ENCODE measurements around the gene KCNJ10.

Gene KCNJ10

DNA sequence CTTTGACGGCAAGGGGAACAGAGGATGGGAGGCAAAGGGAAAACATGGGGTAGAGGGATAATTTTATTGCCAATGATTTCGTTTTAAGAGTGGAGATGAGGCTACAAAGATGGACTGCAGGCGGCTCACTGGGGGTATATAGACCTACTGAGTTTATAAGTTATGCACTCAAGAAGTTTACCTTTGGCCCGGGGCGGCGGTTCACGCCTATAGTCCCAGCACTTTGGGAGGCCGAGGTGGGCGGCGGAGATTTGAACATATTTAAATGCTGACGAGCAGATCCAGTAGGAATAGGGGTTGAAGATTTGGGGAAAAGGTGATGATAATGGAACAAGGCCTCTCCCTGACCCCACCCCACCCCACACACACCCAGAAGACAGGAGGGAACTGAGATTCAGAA, 107.8 kb downstream of the KCNJ10 start:
- no peak for DNase-seq (ENCODE audit: low read depth)

DNA sequence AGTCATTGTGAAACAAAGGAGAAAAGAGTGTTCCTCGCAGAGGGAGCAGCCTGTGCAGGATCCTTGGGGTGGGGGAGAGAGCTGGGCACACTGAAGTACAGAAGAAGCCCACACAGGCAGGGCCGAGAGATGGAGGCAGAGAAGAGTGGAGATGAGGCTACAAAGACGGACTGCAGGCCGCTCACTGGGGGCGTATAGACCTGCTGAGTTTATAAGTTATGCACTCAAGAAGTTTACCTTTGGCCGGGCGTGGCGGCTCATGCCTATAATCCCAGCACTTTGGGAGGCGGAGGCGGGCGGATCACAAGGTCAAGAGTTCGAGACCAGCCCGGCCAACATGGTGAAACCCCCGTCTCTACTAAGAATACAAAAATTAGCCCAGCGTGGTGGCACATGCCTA, 108.3 kb downstream of the KCNJ10 start:
- no peak for DNase-seq (ENCODE audit: low read depth)

DNA sequence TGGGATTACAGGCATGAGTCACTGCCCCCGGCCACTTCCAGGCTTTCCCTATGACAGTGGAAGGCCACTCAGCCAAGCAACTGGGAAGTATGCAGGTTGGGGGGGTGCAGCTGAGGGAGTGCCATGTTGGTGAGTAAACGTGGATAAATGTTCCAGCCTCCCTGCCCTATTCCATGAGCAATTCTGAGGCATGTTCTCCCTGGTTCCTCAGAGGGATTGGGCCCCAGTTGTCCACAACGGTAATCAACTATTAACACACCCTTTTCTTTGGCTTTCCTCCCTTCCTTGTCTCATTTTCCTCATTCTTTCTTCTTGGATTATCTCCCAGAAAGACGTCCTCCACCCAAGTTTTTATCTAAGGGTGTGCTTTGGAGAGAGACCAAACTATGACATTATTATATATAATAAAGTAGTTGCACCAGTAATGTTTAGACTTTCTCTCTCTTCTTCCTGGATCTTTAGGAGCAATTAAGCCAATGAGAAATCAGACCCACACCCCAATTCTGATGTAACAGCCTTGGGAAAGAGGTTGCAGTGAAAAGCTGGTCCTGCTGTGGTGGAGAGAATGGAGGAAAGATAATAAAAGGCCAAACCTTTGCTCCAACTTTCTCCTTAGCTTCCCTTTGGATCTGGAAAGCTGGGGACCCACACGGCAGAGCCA, 109.1 kb downstream of the KCNJ10 start:
- DNase-seq (ENCODE audit: low read depth): peak; percentile 95

DNA sequence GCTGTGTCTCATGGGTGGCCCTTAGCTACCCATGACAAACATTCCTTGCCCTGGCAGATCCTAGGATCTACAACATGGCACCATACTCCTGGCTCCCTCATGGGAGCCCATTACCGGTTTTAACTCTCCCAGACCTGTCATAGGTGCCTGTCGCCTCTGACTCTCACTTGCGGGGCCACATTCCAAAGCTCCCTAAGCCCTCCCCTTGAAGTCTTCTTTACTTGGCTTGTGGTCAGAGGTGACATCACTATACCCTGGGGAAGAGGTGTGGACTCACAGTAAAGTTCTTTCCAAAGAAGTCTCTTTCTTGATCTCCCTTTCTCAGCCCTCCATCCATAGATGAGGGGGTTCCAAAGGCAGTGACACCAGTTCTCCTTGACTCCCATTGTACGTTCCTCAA, 110.5 kb downstream of the KCNJ10 start:
- no peak for DNase-seq (ENCODE audit: low read depth)

DNA sequence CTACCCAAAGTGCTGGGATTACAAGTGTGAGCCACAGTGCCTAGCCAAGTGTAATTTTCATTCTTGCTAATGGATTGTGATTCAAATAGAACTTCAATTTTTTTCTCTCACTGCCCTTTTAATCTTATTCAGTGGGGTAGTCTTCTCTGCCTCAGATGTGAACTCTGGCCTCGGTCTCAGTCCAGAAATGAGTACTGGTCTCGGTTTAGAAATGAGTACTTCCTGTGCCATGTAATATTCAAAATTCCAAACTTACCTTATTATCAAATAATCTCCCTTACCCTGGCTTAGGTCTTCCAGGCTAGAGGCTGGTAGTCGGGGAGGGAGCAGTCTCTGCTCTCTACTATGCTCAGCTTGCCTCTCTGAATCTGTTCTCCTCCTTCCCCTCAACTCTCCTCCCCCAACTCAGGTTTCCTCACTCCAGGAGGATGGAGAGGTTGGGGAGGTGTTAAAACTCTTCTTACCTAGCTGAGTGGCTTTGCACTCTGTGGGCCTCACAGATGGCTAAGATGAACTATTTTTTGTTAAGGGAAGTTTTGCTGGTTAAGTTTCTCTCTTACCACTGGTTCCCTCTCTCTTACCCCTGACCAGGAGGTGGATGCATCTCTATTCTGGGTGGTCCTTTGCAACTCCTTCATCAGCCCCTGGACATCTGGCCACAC, 111.1 kb downstream of the KCNJ10 start:
- DNase-seq (ENCODE audit: low read depth): no peak

DNA sequence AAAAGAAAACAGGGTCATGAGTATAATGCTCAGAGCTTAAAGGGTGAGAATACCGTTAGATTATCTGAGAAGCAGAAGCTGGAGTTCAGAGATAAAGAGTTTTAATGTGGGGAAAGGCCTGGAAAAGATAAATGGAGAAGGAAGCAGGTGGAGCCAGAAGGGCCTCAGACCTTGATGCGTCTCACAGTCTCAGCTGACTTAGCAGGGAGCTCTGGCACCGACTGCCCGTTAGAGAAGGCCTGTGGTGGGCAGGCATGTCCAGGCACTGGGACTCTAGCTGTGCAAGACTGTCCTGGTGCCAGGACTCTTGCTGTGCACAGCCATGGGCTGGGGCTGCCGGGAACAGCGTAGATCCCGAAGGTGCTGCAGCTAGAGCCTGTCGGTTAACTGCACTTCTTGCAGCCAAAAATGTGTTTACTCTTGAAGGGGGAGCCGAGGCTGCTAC, 112.1 kb downstream of the KCNJ10 start:
- no peak for DNase-seq (ENCODE audit: low read depth)

DNA sequence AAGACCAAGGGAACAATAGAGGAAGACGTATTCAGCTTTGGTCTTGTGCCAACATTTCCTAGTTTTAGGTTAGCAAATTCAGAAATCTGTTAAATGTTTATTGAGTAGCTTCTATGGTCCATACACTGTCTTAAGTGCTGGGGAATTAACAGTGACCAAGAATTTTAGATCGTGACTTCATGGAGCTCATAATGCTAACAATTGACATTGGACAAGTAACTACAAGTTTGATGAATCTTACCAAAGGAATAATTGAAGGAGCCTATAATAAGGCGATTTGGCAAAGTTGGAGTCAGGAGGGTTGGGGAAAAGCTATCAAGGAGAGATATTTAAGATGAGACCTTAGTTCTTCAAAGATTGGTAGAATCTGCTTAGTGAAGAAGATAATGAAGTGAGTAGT, 114.5 kb downstream of the KCNJ10 start:
- DNase-seq (ENCODE audit: low read depth): no peak

DNA sequence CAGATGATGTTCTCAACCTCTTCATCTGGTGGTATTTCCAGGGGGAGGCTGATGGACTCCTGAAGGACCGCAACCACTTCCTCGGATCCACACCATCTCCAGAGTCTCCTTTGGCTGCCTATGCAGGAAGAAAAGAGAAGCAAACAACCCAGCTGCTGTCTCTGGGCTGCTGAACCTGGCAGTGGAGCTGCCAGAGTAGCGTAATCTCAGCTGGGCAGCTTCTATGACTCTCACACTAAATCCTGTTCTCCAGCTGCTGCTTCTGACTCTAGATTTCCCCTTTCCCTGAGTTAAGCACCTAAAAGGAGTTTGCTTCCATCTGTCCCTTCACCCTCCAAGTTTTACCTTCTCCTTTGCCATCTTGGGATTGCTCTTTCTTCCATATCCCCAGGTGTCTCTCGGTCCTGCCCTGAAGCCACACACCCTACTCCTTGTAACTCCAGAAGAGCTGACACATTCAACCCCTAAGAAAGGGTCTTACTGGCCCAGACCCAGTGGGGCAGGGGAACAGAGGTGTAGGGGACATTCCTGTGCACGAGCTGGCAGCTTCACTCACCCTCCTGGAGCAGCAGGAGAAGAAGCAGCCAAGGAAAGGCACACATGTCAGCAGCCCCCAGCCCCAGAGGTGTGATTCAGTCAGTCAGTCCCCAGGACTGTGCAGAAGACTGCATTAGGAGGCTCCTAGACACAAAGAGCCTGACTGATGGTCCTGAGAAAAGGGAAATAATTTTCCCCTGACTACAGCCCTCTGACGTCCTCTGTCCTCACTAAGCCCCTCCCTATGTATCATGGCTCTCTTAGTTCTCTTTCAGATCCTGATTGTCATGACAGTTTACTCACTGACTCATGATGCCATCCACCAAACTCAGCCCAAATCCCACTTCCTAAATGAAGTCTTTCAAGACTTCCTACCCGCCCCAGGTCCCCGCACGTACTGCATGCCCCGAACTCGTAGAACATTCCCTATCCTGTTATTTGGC, 116.1 kb downstream of the KCNJ10 start, which contains the start of gene SLAMF9:
Gene SLAMF9, minus strand, starts transcription at position 702 of the 980 bp plus-strand sequence. Its CDS starts 100 bp downstream, at position 602.
- no peak for DNase-seq (ENCODE audit: low read depth)

DNA sequence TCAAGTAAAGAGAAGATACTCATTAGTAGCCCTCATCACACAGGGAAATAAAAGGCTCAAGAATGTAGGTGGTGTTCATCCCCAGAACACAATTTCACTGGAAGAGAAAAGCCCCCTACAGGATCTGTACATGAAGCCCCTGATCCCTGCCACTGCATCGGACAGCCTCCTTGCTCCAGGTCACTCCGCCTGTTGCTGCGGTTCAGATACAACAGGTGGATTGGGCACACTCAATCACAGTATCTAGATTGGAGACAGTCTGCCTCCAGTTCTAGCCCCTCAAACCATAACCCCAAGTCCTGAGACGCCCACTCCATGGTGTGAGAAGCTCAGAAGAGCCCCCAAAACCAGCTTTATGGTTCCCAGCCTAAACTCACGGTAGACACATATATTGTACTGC, 117.0 kb downstream of the KCNJ10 start:
- no peak for DNase-seq (ENCODE audit: low read depth)

DNA sequence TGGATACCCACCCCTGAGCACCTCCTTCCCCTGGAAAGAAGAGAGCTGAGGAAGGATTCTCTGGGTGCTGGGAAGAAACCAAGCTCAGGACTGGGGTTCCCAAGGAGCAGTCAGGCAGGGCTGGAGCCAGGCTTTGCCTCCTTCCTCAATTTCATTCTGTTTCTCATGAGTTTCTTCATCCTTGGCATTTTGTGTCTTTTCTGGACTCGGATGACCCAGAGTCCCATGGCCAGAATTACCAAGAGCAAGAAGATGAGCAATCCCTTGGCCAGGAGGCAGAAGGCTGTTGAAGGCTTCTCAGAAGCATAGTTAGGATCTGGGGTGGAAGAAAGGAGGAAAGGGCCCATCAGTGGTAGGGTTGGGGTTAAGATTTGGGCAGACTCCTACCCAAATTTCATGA, 118.4 kb downstream of the KCNJ10 start:
- DNase-seq (ENCODE audit: low read depth): no peak

DNA sequence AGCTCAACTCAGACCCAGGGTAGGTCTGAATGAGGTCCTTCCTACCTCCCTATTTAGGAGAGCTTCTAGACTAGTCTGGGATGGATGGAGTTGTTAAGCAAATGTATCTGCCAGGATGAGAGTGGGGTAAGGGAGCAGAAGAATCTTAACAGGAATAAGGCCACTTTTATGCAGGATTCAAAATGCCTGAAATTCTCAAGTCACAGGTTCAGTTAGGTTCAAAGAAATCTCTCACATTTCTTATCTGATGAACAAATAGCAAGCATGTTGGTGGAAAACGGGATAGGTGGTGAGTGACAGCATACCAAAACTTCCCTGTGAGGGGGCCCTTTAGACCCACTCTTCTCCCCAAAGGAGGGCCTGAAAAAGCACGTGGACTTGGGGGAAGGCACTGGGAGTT, 118.9 kb downstream of the KCNJ10 start:
- no peak for DNase-seq (ENCODE audit: low read depth)

DNA sequence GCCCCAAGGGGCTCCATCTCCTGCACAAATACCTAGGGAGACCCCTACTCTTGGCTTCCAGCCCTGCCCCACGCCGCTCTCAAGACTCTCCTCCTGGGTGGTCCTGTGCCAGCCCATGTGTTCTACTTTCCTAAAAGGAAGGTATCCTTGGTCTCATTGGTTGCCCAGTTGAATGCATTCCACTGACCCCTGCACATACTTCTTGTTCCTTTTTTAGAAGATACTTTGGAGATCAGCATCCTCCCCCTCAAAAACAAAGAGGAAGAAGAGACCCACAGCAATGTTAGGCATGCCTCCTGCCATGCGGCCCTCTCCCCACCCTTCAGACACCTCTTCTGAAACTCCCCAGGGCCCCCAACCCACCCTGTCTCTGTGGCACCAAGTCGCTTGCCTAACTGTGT, 120.0 kb downstream of the KCNJ10 start:
- no peak for DNase-seq (ENCODE audit: low read depth)

DNA sequence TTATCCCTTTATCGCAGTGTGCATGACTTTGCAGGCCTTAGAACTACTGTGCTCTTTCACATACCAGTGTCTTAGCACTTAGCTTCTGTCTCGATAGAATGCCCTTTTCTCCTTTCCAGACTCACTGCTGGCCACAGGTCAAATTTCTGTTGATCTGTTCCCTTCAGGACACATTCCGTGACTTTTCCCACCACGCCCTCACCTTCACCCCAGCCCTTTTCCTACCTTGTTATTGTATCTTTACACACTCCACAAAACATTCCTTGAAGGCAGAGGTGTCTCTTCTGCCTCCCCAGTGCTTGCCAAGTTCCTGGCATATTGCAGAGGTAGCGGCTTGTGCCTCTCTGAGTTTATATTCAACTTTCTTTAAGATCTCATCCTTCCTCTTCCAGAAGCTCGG, 120.8 kb downstream of the KCNJ10 start:
- DNase-seq (ENCODE audit: low read depth): no peak
